ENCODE measurements around the gene ZNF438.
"Not testable (repeated sequence)": the region's sequence is repeated elsewhere in the genome, so short reads cannot be mapped to it uniquely, and the experiment has no call there.

Gene ZNF438

GRCh38 chr10:30821261-30821993, 210.2 kb downstream of the ZNF438 start:
- no peak for DNase-seq

GRCh38 chr10:30820261-30820991, 211.2 kb downstream of the ZNF438 start:
- DNase-seq = no peak

GRCh38 chr10:30819341-30820181, 212.1 kb downstream of the ZNF438 start:
- DNase-seq = no peak

- DNase-seq = no peak
Measured at GRCh38 chr10:30818854-30819253, 212.8 kb downstream of the ZNF438 start.

- no peak for DNase-seq
Measured at GRCh38 chr10:30818010-30818660, 213.5 kb downstream of the ZNF438 start.

- DNase-seq = no peak
Measured at GRCh38 chr10:30817541-30817940, 214.1 kb downstream of the ZNF438 start.

GRCh38 chr10:30816820-30817171, 214.9 kb downstream of the ZNF438 start:
- DNase-seq = no peak

- no peak for DNase-seq
Measured at GRCh38 chr10:30816159-30816819, 215.4 kb downstream of the ZNF438 start.

- no peak for DNase-seq
Measured at GRCh38 chr10:30813872-30814481, 217.7 kb downstream of the ZNF438 start.

- DNase-seq = no peak
Measured at GRCh38 chr10:30812018-30812851, 219.4 kb downstream of the ZNF438 start.

- no peak for DNase-seq
Measured at GRCh38 chr10:30811276-30812017, 220.2 kb downstream of the ZNF438 start.

GRCh38 chr10:30810416-30810815, 221.2 kb downstream of the ZNF438 start:
- DNase-seq = no peak

GRCh38 chr10:30806850-30807249, 224.8 kb downstream of the ZNF438 start:
- DNase-seq = no peak

- DNase-seq = no peak
Measured at GRCh38 chr10:30805061-30805460, 226.6 kb downstream of the ZNF438 start.

- DNase-seq = no peak
Measured at GRCh38 chr10:30804478-30805055, 227.1 kb downstream of the ZNF438 start.

GRCh38 chr10:30803892-30804322, 227.8 kb downstream of the ZNF438 start:
- DNase-seq = no peak

- DNase-seq = no peak
Measured at GRCh38 chr10:30803058-30803457, 228.6 kb downstream of the ZNF438 start.

- DNase-seq = no peak
Measured at GRCh38 chr10:30800368-30800767, 231.3 kb downstream of the ZNF438 start.

- DNase-seq = no peak
Measured at GRCh38 chr10:30798646-30799185, 232.9 kb downstream of the ZNF438 start.

- DNase-seq = not testable (repeated sequence)
Measured at GRCh38 chr10:30795024-30795423, 236.6 kb downstream of the ZNF438 start.

Data from midbrain (tissue), 1 donor.